ENCODE data around the gene CLEC1B. TPM values are rescaled to one million over a fixed set of nuclear protein-coding genes. Genes with fewer than 3 reads are reported as not detected.
"Not testable (repeated sequence)": the region's sequence is repeated elsewhere in the genome, so short reads cannot be mapped to it uniquely, and the experiment has no call there.

Gene CLEC1B
- polyA plus RNA-seq, 1 donor, result 0.43 TPM

GRCh38 chr12:9974731-9975130 is 24.2 kb downstream of the CLEC1B start:
- DNase-seq, result not testable (repeated sequence)

GRCh38 chr12:9973949-9974348 is 25.0 kb downstream of the CLEC1B start:
- no peak for DNase-seq

- no peak for DNase-seq
Observed at GRCh38 chr12:9971181-9971580, 27.7 kb downstream of the CLEC1B start, which contains the start of gene CLEC12A. TSS of gene CLEC12A (plus strand) at chr12:9971409. CDS start at chr12:9971597, 188 bp downstream.

- DNase-seq, result no peak
Observed at GRCh38 chr12:9969673-9970072, 29.2 kb downstream of the CLEC1B start.

GRCh38 chr12:9961901-9962300 is 37.0 kb downstream of the CLEC1B start:
- no peak for DNase-seq

GRCh38 chr12:9961106-9961505 is 37.8 kb downstream of the CLEC1B start:
- no peak for DNase-seq

GRCh38 chr12:9960590-9960989 is 38.3 kb downstream of the CLEC1B start:
- DNase-seq, result no peak

GRCh38 chr12:9957834-9958233 is 41.1 kb downstream of the CLEC1B start:
- no peak for DNase-seq

GRCh38 chr12:9952954-9953729 is 45.8 kb downstream of the CLEC1B start:
- not testable (repeated sequence) for DNase-seq

GRCh38 chr12:9951026-9951675 is 47.8 kb downstream of the CLEC1B start:
- DNase-seq, result no peak

GRCh38 chr12:9948606-9949296 is 50.2 kb downstream of the CLEC1B start:
- DNase-seq, result no peak

GRCh38 chr12:9947674-9948073 is 51.2 kb downstream of the CLEC1B start:
- no peak for DNase-seq

GRCh38 chr12:9944391-9944790 is 54.5 kb downstream of the CLEC1B start:
- no peak for DNase-seq

- no peak for DNase-seq
Observed at GRCh38 chr12:9943240-9943639, 55.7 kb downstream of the CLEC1B start.

Other genes starting within 250 kb of the CLEC1B start
- 1.3 TPM for gene CD69, start 238.2 kb downstream of the CLEC1B start, polyA plus RNA-seq (ENCODE audit: insufficient read length)
- 0.78 TPM for gene KLRF1, start 171.6 kb downstream of the CLEC1B start, polyA plus RNA-seq (ENCODE audit: insufficient read length)
- gene CLEC2B, start 129.8 kb downstream of the CLEC1B start, polyA plus RNA-seq (ENCODE audit: insufficient read length), result 2.6 TPM
- gene KLRF2, start 117.6 kb downstream of the CLEC1B start, polyA plus RNA-seq (ENCODE audit: insufficient read length), result not detected
- not detected for gene CLEC2A, start 66.8 kb downstream of the CLEC1B start, polyA plus RNA-seq (ENCODE audit: insufficient read length)
- 0.85 TPM for gene CLEC12A, start 27.7 kb downstream of the CLEC1B start, polyA plus RNA-seq (ENCODE audit: insufficient read length)
- gene CLEC12B, start 11.5 kb upstream of the CLEC1B start, polyA plus RNA-seq (ENCODE audit: insufficient read length), result 0.13 TPM
- gene CLEC9A, start 31.6 kb upstream of the CLEC1B start, polyA plus RNA-seq (ENCODE audit: insufficient read length), result 0.76 TPM
- 4.3 TPM for gene CLEC1A, start 99.9 kb upstream of the CLEC1B start, polyA plus RNA-seq (ENCODE audit: insufficient read length)
- gene CLEC7A, start 131.1 kb upstream of the CLEC1B start, polyA plus RNA-seq (ENCODE audit: insufficient read length), result 2.8 TPM
- 1.3 TPM for gene OLR1, start 173.0 kb upstream of the CLEC1B start, polyA plus RNA-seq (ENCODE audit: insufficient read length)
- gene TMEM52B, start 179.9 kb upstream of the CLEC1B start, polyA plus RNA-seq (ENCODE audit: insufficient read length), result 147 TPM
- gene GABARAPL1, start 213.8 kb upstream of the CLEC1B start, polyA plus RNA-seq (ENCODE audit: insufficient read length), result 74.4 TPM